ENCODE data around the gene MAP3K13. TPM values are rescaled to one million over a fixed set of nuclear protein-coding genes. Genes with fewer than 3 reads are reported as not detected.

MAP3K13 gene
- total and polyA plus RNA-seq, 9 donors, result 14.5 to 40.5 (median 28.0) TPM

DNA sequence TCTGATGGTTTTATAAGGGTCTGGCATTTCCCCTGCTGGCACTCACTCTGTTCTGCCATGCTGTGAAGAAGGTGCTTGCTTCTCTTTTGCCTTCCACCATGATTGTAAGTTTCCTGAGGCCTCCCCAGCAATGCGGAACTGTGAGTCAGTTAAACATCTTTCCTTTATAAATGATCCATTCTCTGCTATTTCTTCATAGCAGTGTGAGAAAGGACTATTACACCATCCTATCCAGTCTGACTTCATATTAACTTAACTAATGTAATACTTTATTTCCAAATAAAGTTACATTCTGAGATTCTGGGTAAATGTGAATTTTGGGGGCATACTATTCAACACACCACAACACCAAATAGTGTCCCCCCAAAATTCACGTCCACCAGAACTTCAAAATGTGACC, 22.2 kb upstream of the MAP3K13 start:
- no peak for DNase-seq
- 96 to 100% (median 96%) methylated on average over 2 of the region's 2 CpGs for WGBS, 3 donors
- intact Hi-C loops (cut with DNase I), result no loop called here
- Histone ChIP-seq H3K4me3 (no peak overlapping the region), H3K9me3 (no peaks in the 10 kb centered on the region), H3K27ac (no peak overlapping the region), H3K36me3 (no peaks in the 10 kb centered on the region), H3K4me1 (ENCODE audit: insufficient read depth) (no peaks in the 10 kb centered on the region), H3K27me3 (no peaks in the 10 kb centered on the region)
- no peak for TF ChIP-seq CTCF (IDR thresholded peaks at IDR 0.05)
- no peak for TF ChIP-seq EP300 (IDR thresholded peaks at IDR 0.05)
- TF ChIP-seq POLR2A (IDR thresholded peaks at IDR 0.05), result no peak

DNA sequence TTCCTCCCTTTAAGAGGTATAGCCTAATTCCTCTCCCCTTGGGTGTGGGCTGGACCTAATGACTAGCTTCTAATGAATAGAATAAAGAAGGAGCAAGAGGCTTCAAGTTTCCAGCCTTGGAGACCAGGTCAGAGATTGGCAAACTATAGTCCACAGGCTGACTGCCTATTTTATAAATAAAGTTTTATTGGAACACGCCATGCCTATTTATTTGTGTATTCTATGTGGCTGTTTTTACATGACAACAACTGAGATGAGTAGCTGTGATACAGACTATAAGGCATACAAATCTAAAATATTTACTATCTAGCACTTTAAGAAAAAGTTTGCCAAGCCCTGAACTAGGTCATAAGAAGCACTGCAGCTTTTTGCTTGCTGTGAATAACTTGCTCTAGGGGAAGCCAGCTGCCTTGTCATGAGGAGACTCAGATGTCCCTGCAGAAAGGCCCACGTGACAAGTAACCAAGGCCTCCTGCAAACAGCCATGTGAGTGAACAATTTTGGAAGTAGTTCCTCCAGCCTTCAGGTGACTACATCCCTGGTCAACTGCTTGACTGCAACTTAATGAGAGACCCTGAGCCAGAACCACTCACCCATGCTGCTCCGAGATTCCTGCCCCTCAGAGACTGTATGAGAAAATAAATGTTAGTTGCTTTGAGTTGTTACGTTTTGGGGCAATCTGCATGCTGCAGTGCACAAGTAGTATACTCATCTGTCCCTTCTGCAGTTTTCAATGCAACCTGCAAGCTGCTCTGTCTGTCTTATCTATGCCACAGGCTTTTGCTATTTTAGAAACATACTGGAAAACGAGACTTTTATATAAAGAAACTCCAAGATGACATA, 21.1 kb upstream of the MAP3K13 start:
- TF ChIP-seq EP300 (IDR thresholded peaks at IDR 0.05), result no peak
- TF ChIP-seq POLR2A (IDR thresholded peaks at IDR 0.05), result no peak
- no peak for TF ChIP-seq CTCF (IDR thresholded peaks at IDR 0.05)
- WGBS, 3 donors, result 70 to 80% (median 77%) methylated on average over 5 of the region's 5 CpGs
- intact Hi-C loops (cut with DNase I), result no loop called here
- no peaks in the 10 kb centered on the region for H3K27me3 ChIP-seq
- DNase-seq, result no peak
- no peaks in the 10 kb centered on the region for H3K4me1 ChIP-seq (ENCODE audit: insufficient read depth)
- no peak overlapping the region for H3K27ac ChIP-seq
- no peak overlapping the region for H3K4me3 ChIP-seq
- no peaks in the 10 kb centered on the region for H3K36me3 ChIP-seq
- H3K9me3 ChIP-seq, result no peaks in the 10 kb centered on the region

DNA sequence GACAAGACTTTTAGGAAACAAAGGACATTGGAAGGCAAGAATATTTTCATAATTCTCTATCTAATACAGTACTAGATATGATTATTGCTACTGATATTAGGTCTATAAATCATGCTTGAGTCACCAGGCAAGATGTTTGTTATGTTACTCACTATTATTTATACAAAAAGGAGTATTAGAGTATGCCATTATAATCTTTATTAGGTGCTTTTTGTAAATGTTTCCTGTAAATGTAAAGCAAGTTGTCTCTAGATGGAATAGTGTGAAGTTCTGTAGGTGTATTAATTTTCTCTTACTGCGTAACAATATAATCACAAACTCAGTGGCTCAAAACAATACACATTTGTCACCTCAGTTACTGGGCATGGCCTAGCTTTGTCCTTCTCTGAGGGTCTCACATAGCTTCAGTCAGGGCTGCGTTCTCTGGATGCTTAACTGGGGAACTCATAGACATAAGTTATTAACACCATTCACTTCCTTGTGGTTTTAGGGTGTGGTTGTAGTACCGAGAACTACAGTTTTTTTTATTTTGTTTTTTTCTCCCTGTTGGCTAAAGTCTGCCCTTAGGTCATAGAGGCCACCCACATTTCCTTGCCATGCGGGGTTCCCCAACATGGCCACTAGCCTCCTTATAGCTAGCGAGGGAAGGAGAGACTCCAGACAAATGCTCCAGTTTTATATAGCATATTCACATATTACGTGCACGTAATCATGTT, 20.3 kb upstream of the MAP3K13 start:
- no peak for TF ChIP-seq POLR2A (IDR thresholded peaks at IDR 0.05)
- TF ChIP-seq EP300 (IDR thresholded peaks at IDR 0.05), result no peak
- TF ChIP-seq CTCF (IDR thresholded peaks at IDR 0.05), result no peak
- Histone ChIP-seq H3K4me3 (no peak overlapping the region), H3K36me3 (no peaks in the 10 kb centered on the region), H3K4me1 (ENCODE audit: insufficient read depth) (no peaks in the 10 kb centered on the region), H3K9me3 (no peaks in the 10 kb centered on the region), H3K27me3 (no peaks in the 10 kb centered on the region), H3K27ac (no peak overlapping the region)
- no peak for DNase-seq
- 88 to 92% (median 90%) methylated on average over 7 of the region's 7 CpGs for WGBS, 3 donors
- intact Hi-C loops (cut with DNase I), result no loop called here

DNA sequence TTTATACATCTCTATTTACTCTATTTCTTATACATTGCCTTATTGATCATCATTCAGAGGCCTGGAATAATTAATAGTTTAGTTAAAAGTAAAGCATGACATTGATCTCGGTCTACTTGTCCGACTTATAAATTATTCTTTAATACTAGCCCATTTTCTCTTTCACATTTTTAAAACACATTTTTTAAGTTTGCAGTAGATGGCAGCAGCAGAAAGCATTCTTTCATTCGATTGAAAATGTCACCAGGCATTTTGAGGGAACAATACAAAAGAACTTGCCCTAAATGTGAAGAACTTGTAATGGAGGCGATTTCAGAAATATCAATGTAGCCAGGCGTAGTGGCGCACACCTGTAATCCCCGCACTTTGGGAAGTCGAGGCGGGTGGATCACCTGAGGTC, 15.5 kb upstream of the MAP3K13 start:
- no peaks in the 10 kb centered on the region for H3K4me1 ChIP-seq (ENCODE audit: insufficient read depth)
- no peak for DNase-seq
- 82 to 90% (median 83%) methylated on average over 9 of the region's 9 CpGs for WGBS, 3 donors
- H3K4me3 ChIP-seq, result no peak overlapping the region
- intact Hi-C loops (cut with DNase I), result no loop called here
- no peaks in the 10 kb centered on the region for H3K9me3 ChIP-seq
- no peak for TF ChIP-seq CTCF (IDR thresholded peaks at IDR 0.05)
- no peak for TF ChIP-seq POLR2A (IDR thresholded peaks at IDR 0.05)
- TF ChIP-seq EP300 (IDR thresholded peaks at IDR 0.05), result no peak
- no peaks in the 10 kb centered on the region for H3K36me3 ChIP-seq
- no peak overlapping the region for H3K27ac ChIP-seq
- no peaks in the 10 kb centered on the region for H3K27me3 ChIP-seq

Data from ovary (tissue), 9 donors.